ENCODE measurements around the gene NEK5. TPM values are rescaled to one million over a fixed set of nuclear protein-coding genes. Genes with fewer than 3 reads are reported as not detected.
"Not testable (repeated sequence)": the region's sequence is repeated elsewhere in the genome, so short reads cannot be mapped to it uniquely, and the experiment has no call there.

The NEK5 gene
- total and polyA plus RNA-seq, 2 donors from 2014 or later, result 0.39 to 1.2 TPM

GRCh38 chr13:52173373-52173772, 44.5 kb upstream of the NEK5 start:
- intact Hi-C loops (cut with DNase I), result no loop called here
- Histone ChIP-seq H3K4me3 (ENCODE audit: low read length in 3 of 3) (no peak overlapping the region), H3K36me3 (ENCODE audit: control insufficient read depth in 2 of 3, insufficient read depth in 3 of 3, low read length in 3 of 3) (peaks cover 2 to 22% (median 6%) of the 10 kb centered on the region in 3 donors), H3K9me3 (ENCODE audit: control insufficient read depth in 2 of 3, insufficient read depth in 1 of 3, low read length in 3 of 3) (no peaks in the 10 kb centered on the region), H3K4me1 (ENCODE audit: control insufficient read depth in 2 of 3, insufficient read depth in 2 of 3, low read depth in 1 of 3, low read length in 3 of 3) (no peaks in the 10 kb centered on the region), H3K27ac (ENCODE audit: low read depth in 2 of 2, low read length in 2 of 2) (no peak overlapping the region), H3K27me3 (ENCODE audit: control insufficient read depth, insufficient read depth, low read length) (no peaks in the 10 kb centered on the region), H3K9ac (ENCODE audit: low read length in 3 of 3) (no peak overlapping the region)
- FAIRE-seq, result no peak
- DNase-seq, result no peak
- no peak for TF ChIP-seq CTCF (IDR thresholded peaks at IDR 0.05; ENCODE audit: borderline replicate concordance, extremely low read depth, insufficient read depth)

- H3K36me3 ChIP-seq (ENCODE audit: control insufficient read depth in 2 of 3, insufficient read depth in 3 of 3, low read length in 3 of 3), result peaks cover 2 to 20% (median 6%) of the 10 kb centered on the region in 3 donors
- H3K4me3 ChIP-seq (ENCODE audit: low read length in 3 of 3); intact Hi-C loops (cut with DNase I); H3K27ac ChIP-seq (ENCODE audit: low read depth in 2 of 2, low read length in 2 of 2); H3K27me3 ChIP-seq (ENCODE audit: control insufficient read depth, insufficient read depth, low read length); H3K4me1 ChIP-seq (ENCODE audit: control insufficient read depth in 2 of 3, insufficient read depth in 2 of 3, low read depth in 1 of 3, low read length in 3 of 3); DNase-seq; H3K9ac ChIP-seq (ENCODE audit: low read length in 3 of 3); H3K9me3 ChIP-seq (ENCODE audit: control insufficient read depth in 2 of 3, insufficient read depth in 1 of 3, low read length in 3 of 3); FAIRE-seq: not testable (repeated sequence)
Observed at GRCh38 chr13:52171686-52172085, 42.8 kb upstream of the NEK5 start.

- H3K36me3 ChIP-seq (ENCODE audit: control insufficient read depth in 2 of 3, insufficient read depth in 3 of 3, low read length in 3 of 3), result peaks cover 2 to 20% (median 6%) of the 10 kb centered on the region in 3 donors
- H3K9ac ChIP-seq (ENCODE audit: low read length in 3 of 3); H3K4me1 ChIP-seq (ENCODE audit: control insufficient read depth in 2 of 3, insufficient read depth in 2 of 3, low read depth in 1 of 3, low read length in 3 of 3); H3K27me3 ChIP-seq (ENCODE audit: control insufficient read depth, insufficient read depth, low read length); H3K27ac ChIP-seq (ENCODE audit: low read depth in 2 of 2, low read length in 2 of 2); FAIRE-seq; intact Hi-C loops (cut with DNase I); DNase-seq; H3K4me3 ChIP-seq (ENCODE audit: low read length in 3 of 3); H3K9me3 ChIP-seq (ENCODE audit: control insufficient read depth in 2 of 3, insufficient read depth in 1 of 3, low read length in 3 of 3): not testable (repeated sequence)
Observed at GRCh38 chr13:52170828-52171391, 42.0 kb upstream of the NEK5 start.

GRCh38 chr13:52169839-52170238, 41.0 kb upstream of the NEK5 start:
- Histone ChIP-seq H3K27me3 (ENCODE audit: control insufficient read depth, insufficient read depth, low read length) (no peaks in the 10 kb centered on the region), H3K9me3 (ENCODE audit: control insufficient read depth in 2 of 3, insufficient read depth in 1 of 3, low read length in 3 of 3) (no peaks in the 10 kb centered on the region), H3K4me1 (ENCODE audit: control insufficient read depth in 2 of 3, insufficient read depth in 2 of 3, low read depth in 1 of 3, low read length in 3 of 3) (no peaks in the 10 kb centered on the region), H3K9ac (ENCODE audit: low read length in 3 of 3) (no peak overlapping the region), H3K36me3 (ENCODE audit: control insufficient read depth in 2 of 3, insufficient read depth in 3 of 3, low read length in 3 of 3) (peaks cover under 1 to 20% (median 6%) of the 10 kb centered on the region in 3 donors), H3K27ac (ENCODE audit: low read depth in 2 of 2, low read length in 2 of 2) (no peak overlapping the region), H3K4me3 (ENCODE audit: low read length in 3 of 3) (no peak overlapping the region)
- DNase-seq (no peak), FAIRE-seq (no peak)
- no peak for TF ChIP-seq CTCF (IDR thresholded peaks at IDR 0.05; ENCODE audit: borderline replicate concordance, extremely low read depth, insufficient read depth)
- intact Hi-C loops (cut with DNase I), result no loop called here
